ENCODE measurements around the gene SLC44A5. TPM values are rescaled to one million over a fixed set of nuclear protein-coding genes. Genes with fewer than 3 reads are reported as not detected.

SLC44A5 gene
- total and polyA plus RNA-seq, 2 donors from 2014 or later, result 0.66 to 5.0 TPM

- Histone ChIP-seq H3K4me1 (ENCODE audit: control insufficient read depth in 2 of 3, insufficient read depth in 2 of 3, low read depth in 1 of 3, low read length in 3 of 3) (no peaks in the 10 kb centered on the region), H3K27me3 (ENCODE audit: control insufficient read depth, insufficient read depth, low read length) (no peaks in the 10 kb centered on the region), H3K9me3 (ENCODE audit: control insufficient read depth in 2 of 3, insufficient read depth in 1 of 3, low read length in 3 of 3) (no peaks in the 10 kb centered on the region), H3K9ac (ENCODE audit: low read length in 3 of 3) (no peak overlapping the region), H3K27ac (ENCODE audit: low read depth in 2 of 2, low read length in 2 of 2) (no peak overlapping the region), H3K4me3 (ENCODE audit: low read length in 3 of 3) (no peak overlapping the region), H3K36me3 (ENCODE audit: control insufficient read depth in 2 of 3, insufficient read depth in 3 of 3, low read length in 3 of 3) (no peaks in the 10 kb centered on the region)
- intact Hi-C loops (cut with DNase I), result no loop called here
- FAIRE-seq, result no peak
- no peak for TF ChIP-seq CTCF (IDR thresholded peaks at IDR 0.05; ENCODE audit: borderline replicate concordance, extremely low read depth, insufficient read depth)
- DNase-seq, result no peak
Measured at GRCh38 chr1:75353051-75353450, 257.9 kb downstream of the SLC44A5 start.

GRCh38 chr1:75345538-75346292 is 265.2 kb downstream of the SLC44A5 start:
- no peak overlapping the region for H3K27ac ChIP-seq (ENCODE audit: low read depth in 2 of 2, low read length in 2 of 2)
- no peak for DNase-seq
- H3K4me3 ChIP-seq (ENCODE audit: low read length in 3 of 3), result no peak overlapping the region
- H3K36me3 ChIP-seq (ENCODE audit: control insufficient read depth in 2 of 3, insufficient read depth in 3 of 3, low read length in 3 of 3), result no peaks in the 10 kb centered on the region
- H3K27me3 ChIP-seq (ENCODE audit: control insufficient read depth, insufficient read depth, low read length), result no peaks in the 10 kb centered on the region
- intact Hi-C loops (cut with DNase I), result no loop called here
- TF ChIP-seq CTCF (IDR thresholded peaks at IDR 0.05; ENCODE audit: borderline replicate concordance, extremely low read depth, insufficient read depth), result no peak
- H3K9ac ChIP-seq (ENCODE audit: low read length in 3 of 3), result no peak overlapping the region
- no peak for FAIRE-seq
- no peaks in the 10 kb centered on the region for H3K4me1 ChIP-seq (ENCODE audit: control insufficient read depth in 2 of 3, insufficient read depth in 2 of 3, low read depth in 1 of 3, low read length in 3 of 3)
- H3K9me3 ChIP-seq (ENCODE audit: control insufficient read depth in 2 of 3, insufficient read depth in 1 of 3, low read length in 3 of 3), result no peaks in the 10 kb centered on the region

- no peak for FAIRE-seq
- intact Hi-C loops (cut with DNase I), result no loop called here
- H3K27ac ChIP-seq (ENCODE audit: low read depth in 2 of 2, low read length in 2 of 2), result no peak overlapping the region
Measured at GRCh38 chr1:75342786-75343185, 268.1 kb downstream of the SLC44A5 start.

More at GRCh38 chr1:75342786-75343185, 268.1 kb downstream of the SLC44A5 start:
- no peaks in the 10 kb centered on the region for H3K4me1 ChIP-seq (ENCODE audit: control insufficient read depth in 2 of 3, insufficient read depth in 2 of 3, low read depth in 1 of 3, low read length in 3 of 3)
- no peak overlapping the region for H3K9ac ChIP-seq (ENCODE audit: low read length in 3 of 3)
- no peaks in the 10 kb centered on the region for H3K36me3 ChIP-seq (ENCODE audit: control insufficient read depth in 2 of 3, insufficient read depth in 3 of 3, low read length in 3 of 3)
- H3K9me3 ChIP-seq (ENCODE audit: control insufficient read depth in 2 of 3, insufficient read depth in 1 of 3, low read length in 3 of 3), result no peaks in the 10 kb centered on the region
- TF ChIP-seq CTCF (IDR thresholded peaks at IDR 0.05; ENCODE audit: borderline replicate concordance, extremely low read depth, insufficient read depth), result no peak
- H3K27me3 ChIP-seq (ENCODE audit: control insufficient read depth, insufficient read depth, low read length), result no peaks in the 10 kb centered on the region
- no peak for DNase-seq
- H3K4me3 ChIP-seq (ENCODE audit: low read length in 3 of 3), result no peak overlapping the region

Measured in kidney (tissue), 14 donors.